Peyer's patch (tissue), 4 donors: ENCODE results near the gene NFKBIZ. TPM values are rescaled to one million over a fixed set of nuclear protein-coding genes. Genes with fewer than 3 reads are reported as not detected.

ENCODE experiments used
- DNase-seq, 3 donors: peaks; one replicate each; pipeline ENCODE4 v3.0.0-alpha.2; 2017 to 2019
- H3K27ac ChIP-seq, 4 donors: fragments of 200-600 bp; sonication (generic); one replicate each; pipeline ENCODE4 v1.5.1; 2016 to 2019
- H3K27me3 ChIP-seq, 2 donors: fragments of 200-600 bp; sonication (generic); one replicate each; pipeline ENCODE4 v1.5.1; 2019
- H3K36me3 ChIP-seq, 3 donors: fragments of 200-600 bp; sonication (generic); one replicate each; pipeline ENCODE4 v1.5.1; 2016 to 2019
- H3K4me1 ChIP-seq, 4 donors: fragments of 200-600 bp; sonication (generic); one replicate each; pipeline ENCODE4 v1.5.1; 2016 to 2019
- H3K4me3 ChIP-seq, 4 donors: fragments of 200-600 bp; sonication (generic); 1 replicate in 3 of 4; 2 replicates in 1 of 4; pipeline ENCODE4 v1.5.1; 2016 to 2019; ENCODE audit warnings: mild to moderate bottlenecking in 1 of 4
- H3K9me3 ChIP-seq, 4 donors: fragments of 200-600 bp; sonication (generic); one replicate each; pipeline ENCODE4 v1.5.1; 2016 to 2019; ENCODE audit warnings: mild to moderate bottlenecking in 1 of 4
- POLR2A ChIP-seq, 2 donors: fragments of 450-650 bp; IDR thresholded peaks; one replicate each; pipeline ENCODE4 v1.5.1; 2017; ENCODE audit warnings: antibody characterized with exemption in 2 of 2, mild to moderate bottlenecking in 2 of 2, moderate library complexity in 2 of 2
- total RNA-seq, 4 donors: library from RNA; depleted of rRNA; stranded (reverse); fragments of >200 nt; gene quantifications; one replicate each; pipeline ENCODE4 v1.1.0, GENCODE V29; 2016
- TF ChIP-seq, protein P1 (sequence below), 6 experiments: fragments of 450-650 bp in 4 of 6; fragments of 200-600 bp in 2 of 6; sonication (generic) in 1 of 6; IDR thresholded peaks; one replicate each; pipeline ENCODE4 v1.5.1; 2017 to 2019; ENCODE audit warnings: antibody characterized with exemption in 6 of 6, mild to moderate bottlenecking in 3 of 6, moderate library complexity in 1 of 6

NFKBIZ gene
- total RNA-seq, 4 donors from 2014 or later = 37.1 to 70.1 (median 52.9) TPM

- H3K4me3 ChIP-seq = no peak overlapping the region
- H3K36me3 ChIP-seq = peaks cover 0 to 4% (median 0%) of the 10 kb centered on the region in 3 donors
- peaks cover 0 to 7% (median 0%) of the 10 kb centered on the region in 4 donors for H3K4me1 ChIP-seq
- H3K9me3 ChIP-seq = no peaks in the 10 kb centered on the region
- H3K27me3 ChIP-seq = no peaks in the 10 kb centered on the region
- H3K27ac ChIP-seq = no peak overlapping the region
- DNase-seq = no peak
- TF ChIP-seq POLR2A (IDR thresholded peaks at IDR 0.05) = no peak
- TF ChIP-seq, protein P1, sequence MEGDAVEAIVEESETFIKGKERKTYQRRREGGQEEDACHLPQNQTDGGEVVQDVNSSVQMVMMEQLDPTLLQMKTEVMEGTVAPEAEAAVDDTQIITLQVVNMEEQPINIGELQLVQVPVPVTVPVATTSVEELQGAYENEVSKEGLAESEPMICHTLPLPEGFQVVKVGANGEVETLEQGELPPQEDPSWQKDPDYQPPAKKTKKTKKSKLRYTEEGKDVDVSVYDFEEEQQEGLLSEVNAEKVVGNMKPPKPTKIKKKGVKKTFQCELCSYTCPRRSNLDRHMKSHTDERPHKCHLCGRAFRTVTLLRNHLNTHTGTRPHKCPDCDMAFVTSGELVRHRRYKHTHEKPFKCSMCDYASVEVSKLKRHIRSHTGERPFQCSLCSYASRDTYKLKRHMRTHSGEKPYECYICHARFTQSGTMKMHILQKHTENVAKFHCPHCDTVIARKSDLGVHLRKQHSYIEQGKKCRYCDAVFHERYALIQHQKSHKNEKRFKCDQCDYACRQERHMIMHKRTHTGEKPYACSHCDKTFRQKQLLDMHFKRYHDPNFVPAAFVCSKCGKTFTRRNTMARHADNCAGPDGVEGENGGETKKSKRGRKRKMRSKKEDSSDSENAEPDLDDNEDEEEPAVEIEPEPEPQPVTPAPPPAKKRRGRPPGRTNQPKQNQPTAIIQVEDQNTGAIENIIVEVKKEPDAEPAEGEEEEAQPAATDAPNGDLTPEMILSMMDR (IDR thresholded peaks at IDR 0.05) = no peak
Measured at GRCh38 chr3:101806491-101806890, 42.8 kb upstream of the NFKBIZ start.

DNA sequence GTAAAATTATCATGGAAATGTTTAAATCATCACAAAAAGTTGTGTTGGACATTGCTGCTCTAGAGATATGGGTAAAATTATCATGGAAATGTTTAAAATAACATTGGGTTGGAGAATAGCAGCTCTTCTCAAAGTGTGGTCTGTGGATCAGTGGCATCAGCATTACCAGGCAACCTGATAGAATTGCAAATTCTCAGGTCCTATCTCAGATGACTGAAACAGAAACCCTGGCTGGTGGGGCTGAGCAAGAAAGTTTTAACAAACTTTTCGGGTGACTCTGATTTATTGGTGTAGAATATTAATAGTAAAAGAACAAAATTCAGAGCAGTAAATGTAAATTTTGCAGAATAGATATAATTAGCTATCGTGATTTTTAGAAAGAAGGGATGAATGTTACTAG lies 41.4 kb upstream of the NFKBIZ start:
- TF ChIP-seq, protein P1 (IDR thresholded peaks at IDR 0.05) = no peak
- TF ChIP-seq POLR2A (IDR thresholded peaks at IDR 0.05) = no peak

GRCh38 chr3:101809178-101810021 lies 39.9 kb upstream of the NFKBIZ start:
- no peaks in the 10 kb centered on the region for H3K27me3 ChIP-seq
- H3K27ac ChIP-seq = no peak overlapping the region
- peak in 1 of 3 donors; percentile 61 for DNase-seq
- no peak overlapping the region for H3K4me3 ChIP-seq
- H3K4me1 ChIP-seq = peaks cover 0 to 13% (median 0%) of the 10 kb centered on the region in 4 donors
- no peaks in the 10 kb centered on the region for H3K9me3 ChIP-seq
- TF ChIP-seq POLR2A (IDR thresholded peaks at IDR 0.05) = no peak
- TF ChIP-seq, protein P1 (IDR thresholded peaks at IDR 0.05) = peak; percentile 32 to 84 (median 78)
- H3K36me3 ChIP-seq = no peaks in the 10 kb centered on the region

More for the DNA sequence above, 41.4 kb upstream of the NFKBIZ start:
- DNase-seq = no peak
- H3K36me3 ChIP-seq = no peaks in the 10 kb centered on the region
- no peak overlapping the region for H3K4me3 ChIP-seq
- peaks cover 0 to 7% (median 0%) of the 10 kb centered on the region in 4 donors for H3K4me1 ChIP-seq
- no peaks in the 10 kb centered on the region for H3K27me3 ChIP-seq
- no peak overlapping the region for H3K27ac ChIP-seq
- no peaks in the 10 kb centered on the region for H3K9me3 ChIP-seq

DNA sequence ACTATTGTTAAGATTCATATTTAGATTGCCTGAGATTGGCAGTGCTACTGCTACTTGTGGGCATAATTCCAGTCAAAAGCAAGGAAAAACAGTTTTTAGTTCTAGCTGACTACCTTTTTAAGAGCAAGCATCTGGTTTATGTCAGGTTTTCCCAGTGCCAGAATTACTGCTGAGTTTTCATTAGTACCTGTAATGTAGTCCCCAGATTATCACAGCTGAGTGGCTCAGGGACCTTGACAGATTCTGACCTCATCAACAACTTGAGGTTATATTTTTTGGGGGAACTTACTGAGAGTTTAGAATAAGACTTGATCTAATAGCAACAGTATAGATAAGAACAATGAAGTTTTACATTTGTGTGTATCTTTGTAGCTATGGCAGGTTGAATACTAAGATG lies 39.3 kb upstream of the NFKBIZ start:
- no peak for DNase-seq
- no peaks in the 10 kb centered on the region for H3K36me3 ChIP-seq
- H3K4me3 ChIP-seq = no peak overlapping the region
- peaks cover 0 to 17% (median 0%) of the 10 kb centered on the region in 4 donors for H3K4me1 ChIP-seq
- no peak for TF ChIP-seq POLR2A (IDR thresholded peaks at IDR 0.05)
- TF ChIP-seq, protein P1 (IDR thresholded peaks at IDR 0.05) = no peak
- no peaks in the 10 kb centered on the region for H3K27me3 ChIP-seq
- H3K27ac ChIP-seq = no peak overlapping the region
- no peaks in the 10 kb centered on the region for H3K9me3 ChIP-seq

DNA sequence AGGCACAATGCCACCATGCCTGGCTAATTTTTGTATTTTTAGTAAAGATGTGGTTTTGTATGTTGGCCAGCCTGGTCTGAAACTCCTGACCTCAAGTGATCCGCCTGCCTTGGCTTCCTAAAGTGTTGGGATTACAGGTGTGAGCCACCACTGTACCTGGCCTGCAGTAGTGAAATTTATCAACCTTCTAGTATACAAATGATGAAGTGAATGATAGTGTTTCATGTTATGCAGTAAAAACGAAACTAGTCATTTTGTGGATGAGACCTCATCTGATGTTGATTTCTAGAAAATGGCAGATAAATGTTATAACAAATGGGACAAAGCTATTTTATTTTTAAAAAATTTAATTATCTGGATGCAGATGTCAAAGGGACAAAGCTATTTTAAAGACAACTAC lies 37.4 kb upstream of the NFKBIZ start:
- Histone ChIP-seq H3K9me3 (no peaks in the 10 kb centered on the region), H3K36me3 (no peaks in the 10 kb centered on the region), H3K27ac (no peak overlapping the region), H3K27me3 (no peaks in the 10 kb centered on the region), H3K4me1 (peaks cover 0 to 17% (median 0%) of the 10 kb centered on the region in 4 donors), H3K4me3 (no peak overlapping the region)
- no peak for DNase-seq
- TF ChIP-seq, protein P1 (IDR thresholded peaks at IDR 0.05) = no peak
- no peak for TF ChIP-seq POLR2A (IDR thresholded peaks at IDR 0.05)
